GM12801 (cell line): Measurements from ENCODE around the gene CDYL2.

Experiments
- CTCF ChIP-seq: IDR thresholded peaks from one replicate; pipeline ENCODE4 v1.5.1; 2011; ENCODE audit warnings: control low read depth; ENCODE audit not compliant: insufficient read length; ENCODE audit errors: extremely low read depth

CDYL2 gene

GRCh38 chr16:80691111-80691741 lies 113.2 kb downstream of the CDYL2 start:
- no peak for TF ChIP-seq CTCF

- no peak for TF ChIP-seq CTCF
These were observed 114.9 kb downstream of the CDYL2 start for GRCh38 chr16:80689487-80689886.

- TF ChIP-seq CTCF: no peak
These were observed 116.8 kb downstream of the CDYL2 start for GRCh38 chr16:80687606-80688005.

- no peak for TF ChIP-seq CTCF
These were observed 119.5 kb downstream of the CDYL2 start for GRCh38 chr16:80684906-80685305.

GRCh38 chr16:80684136-80684765 lies 120.1 kb downstream of the CDYL2 start:
- TF ChIP-seq CTCF: no peak

GRCh38 chr16:80683646-80684045 lies 120.8 kb downstream of the CDYL2 start:
- no peak for TF ChIP-seq CTCF

- TF ChIP-seq CTCF: no peak
These were observed 121.9 kb downstream of the CDYL2 start for GRCh38 chr16:80682421-80683070.
